ENCODE measurements around the gene CBX7.
"Not testable (repeated sequence)": the region's sequence is repeated elsewhere in the genome, so short reads cannot be mapped to it uniquely, and the experiment has no call there.

The CBX7 gene

DNA sequence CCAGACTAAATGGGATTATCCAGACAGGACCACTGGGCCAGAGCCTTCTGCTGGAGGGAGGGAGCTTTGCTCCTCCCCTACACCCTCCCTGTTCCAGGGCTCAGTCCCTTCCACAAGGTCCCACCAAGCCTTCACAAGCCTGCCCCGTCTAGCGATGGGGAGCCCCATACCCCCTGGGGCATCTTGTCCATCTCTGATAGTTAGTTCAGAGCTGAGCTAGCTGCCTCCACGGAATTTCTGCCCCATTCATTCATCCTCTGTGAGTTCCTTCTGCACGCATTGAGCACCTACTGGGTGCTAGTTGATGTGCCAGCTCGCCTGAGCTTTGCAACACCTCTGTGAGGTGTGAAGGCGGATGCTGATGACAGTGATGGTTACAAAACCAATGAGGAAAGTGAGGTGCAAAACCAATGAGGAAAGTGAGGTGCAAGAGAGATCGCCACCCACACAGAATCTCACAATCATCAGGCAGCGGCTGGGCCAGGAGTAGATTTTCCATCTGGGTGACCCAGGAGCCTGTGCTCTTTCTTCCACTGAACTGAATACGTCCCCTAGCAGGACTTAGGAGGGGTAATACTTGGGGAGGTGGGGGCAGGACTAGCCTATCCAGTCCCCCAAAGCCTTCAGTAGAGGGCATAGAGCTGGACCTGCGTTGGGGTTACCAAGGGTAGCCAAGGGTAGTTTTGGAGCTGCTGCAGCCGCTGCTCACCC, 21.5 kb upstream of the CBX7 start:
- no peak for DNase-seq

DNA sequence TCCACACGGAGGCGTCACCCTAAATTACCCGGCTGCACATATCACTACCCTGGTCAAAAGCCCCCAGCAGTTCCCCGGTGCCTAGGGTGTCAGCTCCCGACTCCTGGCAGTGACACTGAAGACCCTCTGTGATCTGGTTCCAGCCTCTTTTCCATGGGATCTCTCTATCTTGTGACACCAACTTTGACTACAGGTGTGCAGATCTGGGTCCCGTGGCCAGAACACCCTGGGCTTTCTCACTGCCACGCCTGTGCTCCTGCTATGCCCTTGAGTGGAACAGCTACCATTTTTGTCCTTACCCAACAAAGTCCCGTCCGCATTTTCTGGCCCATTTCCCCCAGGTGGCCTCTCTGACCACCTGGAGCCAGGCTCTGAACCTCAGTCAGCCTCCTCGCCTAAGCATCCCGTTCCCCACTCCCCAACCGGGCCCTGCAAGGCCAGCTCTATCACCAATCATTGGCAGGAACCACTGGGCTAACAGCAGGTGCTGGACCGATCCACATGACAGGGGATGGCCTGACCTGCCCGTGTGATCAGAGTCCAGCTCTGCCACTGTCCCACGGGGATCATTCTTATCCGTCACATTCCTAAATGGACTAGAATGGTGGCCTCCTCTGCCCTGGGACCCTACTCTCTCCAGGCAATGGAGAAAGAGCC, 20.7 kb upstream of the CBX7 start:
- no peak for DNase-seq

DNA sequence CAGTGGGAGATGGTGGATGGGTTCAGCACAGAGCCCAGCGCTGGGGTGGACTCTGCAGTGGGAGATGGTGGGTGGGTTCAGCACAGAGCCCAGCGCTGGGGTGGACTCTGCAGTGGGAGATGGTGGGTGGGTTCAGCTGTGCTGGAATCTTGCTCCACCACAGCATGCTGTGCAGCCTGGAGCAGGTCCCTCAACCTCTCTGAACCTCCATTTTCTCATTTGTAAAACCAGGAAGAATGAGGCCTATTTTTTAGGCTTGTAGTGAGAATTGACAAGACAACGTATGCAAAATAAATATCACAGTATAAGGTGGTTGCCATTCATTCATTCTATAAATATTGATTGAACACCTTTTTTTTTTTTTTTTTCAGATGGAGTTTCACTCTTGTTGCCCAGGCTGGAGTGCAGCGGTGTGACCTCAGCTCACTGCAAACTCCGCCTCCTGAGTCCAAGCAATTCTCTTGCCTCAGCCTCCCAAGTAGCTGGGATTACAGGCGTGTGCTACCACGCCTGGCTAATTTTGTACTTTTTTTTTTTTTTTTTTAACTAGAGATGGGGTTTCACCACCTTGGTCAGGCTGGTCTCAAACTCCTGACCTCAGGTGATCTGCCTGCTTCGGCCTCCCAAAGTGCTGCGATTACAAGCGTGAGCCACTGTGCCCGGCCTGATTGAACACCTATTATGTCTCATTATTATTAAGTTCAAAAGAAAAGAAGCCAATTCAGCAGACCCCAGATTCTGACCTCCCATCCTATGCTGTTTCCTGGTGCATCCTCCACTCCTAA, 20.0 kb upstream of the CBX7 start:
- not testable (repeated sequence) for DNase-seq

DNA sequence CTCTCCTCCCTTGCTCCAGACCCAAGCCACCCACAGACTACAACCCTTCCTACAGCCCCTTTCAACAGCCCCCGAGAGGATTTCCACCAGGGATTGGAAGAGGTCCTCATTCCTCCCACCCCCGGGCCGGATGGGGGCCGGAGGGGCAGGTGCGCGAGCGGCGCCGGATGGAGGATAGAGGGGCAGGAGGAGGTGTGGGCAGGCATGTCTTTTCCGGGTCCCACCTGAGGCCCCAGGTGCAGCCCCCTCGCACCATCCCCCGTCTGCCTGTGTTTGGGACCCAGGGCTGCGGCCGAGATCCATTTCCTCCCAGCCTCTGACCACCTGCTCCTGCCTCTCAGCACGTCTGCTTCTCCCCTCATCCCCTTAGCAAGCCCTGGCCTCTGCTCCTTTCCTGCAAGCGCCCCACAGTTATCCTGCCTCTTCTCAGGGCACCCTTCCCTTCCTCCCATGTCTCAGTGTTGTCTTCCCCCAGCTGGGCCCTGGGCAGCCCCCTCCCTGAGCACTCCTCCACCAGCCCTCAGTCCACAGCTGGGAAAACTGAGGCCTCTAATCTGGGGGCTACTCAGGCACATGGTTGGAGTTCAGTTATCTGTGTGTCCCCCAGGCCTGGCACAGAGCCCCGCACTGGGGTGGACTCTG, 19.3 kb upstream of the CBX7 start:
- no peak for DNase-seq

DNA sequence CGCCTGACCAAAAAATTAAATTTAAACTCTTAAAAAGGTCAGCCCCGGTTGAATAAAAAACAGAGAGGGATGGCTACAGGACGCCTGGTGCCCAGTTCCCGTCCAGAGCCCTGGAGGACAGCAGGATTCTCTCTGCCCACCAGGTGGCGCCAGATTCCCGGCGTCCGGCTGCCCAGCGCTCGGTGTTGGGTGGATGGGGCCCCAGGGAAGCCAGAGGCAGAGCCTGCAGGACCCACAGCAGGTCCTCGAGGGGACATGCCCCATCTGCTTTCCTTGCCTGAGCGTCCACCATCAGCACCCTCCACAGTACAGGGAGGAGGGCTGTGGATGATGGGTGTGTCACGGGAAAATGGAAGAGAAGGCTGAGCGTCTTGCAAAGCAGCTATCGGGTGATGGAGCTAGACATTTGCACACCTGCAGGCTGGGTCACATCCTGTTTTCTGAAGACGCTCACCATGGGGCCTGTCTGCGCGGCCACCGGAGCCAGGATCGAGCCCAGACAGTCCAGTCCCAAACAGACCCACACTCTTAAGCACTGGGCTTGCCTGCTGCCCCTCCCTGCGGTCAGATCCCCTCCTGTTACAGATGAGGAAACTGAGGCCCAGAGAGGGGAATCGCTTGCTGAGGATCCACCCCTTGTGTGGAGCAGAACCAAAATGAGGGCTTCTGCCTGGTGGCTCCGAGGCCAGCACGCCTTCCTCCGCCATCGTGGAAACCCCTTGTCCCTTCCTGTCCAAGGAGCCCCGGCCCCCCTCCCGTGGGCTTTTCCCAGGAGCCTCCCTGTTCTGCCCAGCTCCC, 18.5 kb upstream of the CBX7 start:
- peak; percentile 91 for DNase-seq

DNA sequence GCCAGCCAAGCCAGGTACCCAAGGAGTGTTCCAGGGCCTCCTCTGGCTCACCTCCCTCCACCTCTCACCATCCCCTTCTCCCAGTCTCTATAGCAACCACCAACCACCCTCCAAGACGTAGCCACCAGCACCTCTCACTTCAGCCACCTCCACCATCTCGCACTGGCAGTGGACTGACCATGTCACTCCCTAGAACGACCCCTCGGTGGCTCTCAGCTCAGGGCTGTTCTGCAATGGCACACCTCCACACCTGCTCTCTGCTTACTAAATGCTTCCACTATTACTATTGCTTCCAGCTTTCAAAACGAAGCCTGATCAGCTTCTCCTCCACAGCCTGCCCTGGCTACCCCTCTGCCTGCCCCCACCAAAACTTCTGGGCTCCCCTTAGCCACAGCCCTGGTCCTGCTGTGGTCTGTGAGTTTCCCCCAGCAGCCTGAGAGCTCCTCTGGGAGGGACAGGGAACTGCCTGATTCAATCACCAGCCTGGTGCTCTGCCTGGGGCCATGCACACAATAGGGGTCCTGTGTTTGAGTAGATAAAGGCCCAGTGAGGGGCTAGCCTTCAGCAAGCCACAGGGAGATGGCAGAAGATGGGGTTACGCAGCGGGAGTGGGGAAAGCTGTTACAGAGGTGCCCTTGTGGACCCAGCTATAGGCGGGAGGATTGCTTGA, 17.5 kb upstream of the CBX7 start:
- DNase-seq, result no peak

DNA sequence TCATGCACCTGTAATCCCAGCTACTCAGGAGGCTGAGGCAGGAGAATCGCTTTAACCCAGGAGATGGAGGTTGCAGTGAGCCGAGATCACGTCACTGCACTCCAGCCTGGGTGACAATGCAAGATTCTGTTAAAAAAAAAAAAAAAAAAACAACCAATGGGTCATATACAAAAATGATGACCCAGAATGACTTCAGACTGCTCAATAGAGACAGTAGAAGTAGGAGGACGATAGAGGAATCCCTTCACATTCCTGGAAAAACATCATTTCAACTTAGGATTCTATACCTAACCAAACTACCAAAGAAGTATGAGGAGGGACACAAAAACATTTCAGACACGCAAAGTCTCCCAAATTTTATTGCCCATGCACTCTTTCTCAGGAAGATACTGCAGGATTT, 14.1 kb upstream of the CBX7 start:
- no peak for DNase-seq

DNA sequence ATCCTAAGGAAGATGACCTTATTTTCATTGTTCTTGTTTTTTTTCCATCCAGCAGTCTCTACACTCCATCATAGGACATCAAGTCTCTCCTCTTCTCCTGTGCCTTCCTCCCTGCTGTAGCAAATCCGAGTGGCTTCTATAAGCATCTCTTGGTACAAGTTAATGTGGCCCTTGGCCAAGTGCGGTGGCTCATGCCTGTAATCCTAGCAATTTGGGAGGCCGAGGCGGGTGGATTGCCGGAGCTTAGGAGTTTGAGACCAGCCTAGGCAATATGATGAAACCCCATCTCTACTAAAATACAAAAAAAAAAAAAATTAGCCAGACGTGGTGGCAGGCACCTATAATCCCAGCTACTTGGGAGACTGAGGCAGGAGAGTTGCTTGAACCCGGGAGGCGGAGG, 3.6 kb upstream of the CBX7 start:
- DNase-seq, result not testable (repeated sequence)

DNA sequence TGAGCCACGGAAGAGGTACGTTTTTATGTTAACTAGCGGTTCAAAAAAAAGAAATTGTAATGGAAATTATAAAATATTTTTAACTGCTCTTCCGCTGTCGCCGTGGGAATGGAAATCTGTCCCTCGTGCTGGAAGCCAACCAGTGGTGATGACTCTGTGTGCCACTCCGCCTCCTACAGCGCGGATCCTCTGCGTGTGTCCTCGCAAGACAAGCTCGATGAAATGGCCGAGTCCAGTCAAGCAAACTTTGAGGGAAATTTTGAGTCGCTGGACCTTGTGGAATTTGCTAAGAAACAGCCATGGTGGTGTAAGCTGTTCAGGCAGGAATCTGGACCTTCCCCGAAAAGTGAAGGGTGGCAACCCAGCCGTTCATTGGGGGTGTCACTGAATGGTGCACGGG, 2.9 kb upstream of the CBX7 start:
- no peak for DNase-seq

DNA sequence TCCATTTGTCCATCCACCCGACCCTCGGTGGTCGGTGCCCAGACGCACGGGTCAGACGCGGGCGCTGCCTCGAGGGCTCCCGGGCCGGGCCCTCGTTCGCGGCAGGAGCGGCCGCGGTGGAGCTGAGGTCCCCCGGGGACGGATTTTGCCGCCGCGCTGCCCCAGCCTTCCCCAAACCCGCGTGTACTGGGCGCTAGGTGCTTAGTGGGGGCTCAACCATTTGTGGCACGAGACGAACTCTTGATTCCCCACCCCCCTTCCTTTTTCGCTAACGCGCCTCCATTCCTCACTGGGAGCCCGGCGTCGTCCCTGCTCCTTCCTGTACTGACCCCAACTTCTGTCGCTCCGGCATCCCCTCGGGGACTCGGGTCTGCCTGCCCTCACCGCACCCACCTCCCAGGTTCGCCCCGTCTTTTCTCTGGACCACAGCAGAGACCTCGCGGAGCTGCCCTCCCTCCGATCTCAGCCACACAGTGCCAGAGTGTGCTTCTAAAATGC, 789 bp upstream of the CBX7 start:
- peak; percentile 45 for DNase-seq

DNA sequence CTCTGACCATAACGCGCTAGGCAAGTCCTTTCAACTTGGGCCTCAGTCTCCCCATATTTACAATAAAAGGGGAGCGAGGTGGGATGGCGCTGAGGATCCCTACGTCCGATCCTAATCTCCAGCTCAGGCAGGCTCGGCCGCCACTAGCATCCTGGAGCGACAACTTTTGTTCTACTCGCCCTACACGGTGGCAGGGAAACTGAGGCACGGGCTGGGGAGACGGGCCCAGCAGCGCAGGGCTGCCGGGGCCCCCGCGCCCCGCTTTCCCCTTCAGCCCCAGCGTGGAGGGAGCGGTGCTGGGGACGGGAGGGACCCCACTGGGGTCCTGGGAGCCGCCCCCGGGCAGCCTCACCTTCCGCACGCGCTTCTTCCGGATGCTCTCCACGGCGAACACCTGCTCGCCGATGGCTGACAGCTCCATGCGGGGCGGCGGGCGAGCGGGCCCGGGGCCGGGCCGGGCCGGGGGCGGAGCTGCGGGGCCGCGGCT, 413 bp downstream of the CBX7 start:
- no peak for DNase-seq

DNA sequence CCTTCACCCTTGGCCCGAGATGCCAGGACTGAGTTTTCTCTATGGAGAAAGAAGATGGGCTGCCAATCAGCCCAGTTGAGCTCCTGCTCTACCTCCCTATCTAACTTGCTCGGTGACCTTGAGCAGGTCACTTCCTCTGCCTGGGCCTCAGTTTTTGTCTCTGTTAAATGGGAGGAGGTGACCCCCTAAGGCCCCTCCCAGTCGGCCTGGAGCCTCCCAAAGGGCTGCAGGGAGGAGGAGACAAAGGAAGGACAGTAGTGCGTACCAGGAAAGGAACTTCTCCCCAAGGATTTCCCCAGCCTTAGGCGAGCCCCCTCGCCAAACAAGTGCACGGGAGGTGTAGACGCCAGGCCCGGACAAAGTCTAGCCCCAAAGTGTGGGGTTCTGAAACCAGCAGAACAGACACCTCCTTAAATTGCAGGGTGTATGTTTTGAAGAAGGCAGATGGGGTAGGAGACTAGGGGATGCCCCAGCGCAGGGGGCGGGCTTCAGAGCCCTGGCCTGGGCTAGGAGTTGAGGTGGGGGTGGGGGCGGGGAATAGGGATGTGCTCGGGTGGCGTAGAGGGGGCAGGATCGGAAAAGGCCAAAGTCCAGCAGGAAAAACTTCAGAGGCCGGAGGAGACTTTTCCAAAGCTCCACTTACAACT, 1.0 kb downstream of the CBX7 start:
- DNase-seq, result no peak

DNA sequence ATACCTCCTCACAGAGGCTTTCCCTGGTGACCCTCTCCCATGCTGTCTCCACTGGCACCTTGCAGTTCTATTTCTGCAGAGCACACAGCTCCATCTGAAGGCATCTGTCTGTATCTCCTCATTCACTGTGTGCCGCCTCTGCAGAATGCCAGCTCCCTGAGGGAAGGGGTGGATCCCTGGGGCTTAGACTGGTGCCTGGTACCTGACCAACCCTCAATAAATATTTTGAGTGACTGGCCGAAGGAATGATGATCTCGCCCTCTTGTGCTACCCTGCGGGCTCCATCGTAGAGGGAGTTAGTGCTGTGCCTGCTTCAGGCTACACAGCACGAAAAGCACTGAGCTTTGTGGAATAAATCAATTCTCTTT, 1.6 kb downstream of the CBX7 start:
- DNase-seq, result peak; percentile 50

DNA sequence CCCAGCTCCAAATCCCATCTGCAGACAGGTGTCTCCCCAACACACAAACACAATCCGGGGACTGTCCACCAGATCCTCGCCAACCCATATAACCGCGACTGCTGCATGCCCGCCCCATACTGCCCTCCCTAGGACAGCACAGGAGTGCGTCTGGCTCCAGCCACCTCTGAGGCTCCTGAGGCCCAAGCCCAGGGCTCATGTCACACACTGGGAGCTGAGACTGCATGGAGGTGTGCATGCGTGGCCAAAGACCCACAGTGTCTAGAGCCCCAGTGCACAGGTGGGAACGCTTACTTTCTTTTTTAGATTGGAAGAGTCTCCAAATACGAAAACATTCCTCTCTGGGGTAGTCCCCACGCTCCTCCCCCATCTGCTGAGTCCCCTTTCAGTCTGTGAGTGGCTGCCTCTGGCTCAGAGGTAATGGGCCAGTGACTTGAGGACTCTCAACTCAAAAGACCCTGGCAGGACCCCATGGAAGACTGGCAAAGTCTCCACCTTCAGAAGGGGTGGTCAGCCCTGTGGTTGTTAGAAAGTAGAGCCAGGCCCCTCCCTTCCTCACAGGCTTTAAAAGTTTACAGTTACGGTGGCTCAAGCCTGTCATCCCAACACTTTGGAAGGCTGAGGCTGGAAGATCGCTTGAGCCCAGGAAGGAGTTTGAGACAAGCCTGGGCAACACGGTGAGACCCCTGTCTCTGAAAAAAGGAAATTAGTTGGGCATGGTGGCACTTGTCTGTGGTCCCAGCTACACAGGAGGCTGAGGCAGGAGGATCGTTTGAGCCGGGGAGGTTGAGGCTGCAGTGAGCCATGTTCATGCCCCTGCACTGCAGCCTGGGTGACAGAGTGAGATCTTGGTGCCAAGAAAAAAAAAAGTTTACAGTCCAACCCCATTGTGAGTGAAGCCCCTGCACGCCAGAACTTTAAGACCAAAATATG, 2.3 kb downstream of the CBX7 start:
- DNase-seq, result peak; percentile 58

DNA sequence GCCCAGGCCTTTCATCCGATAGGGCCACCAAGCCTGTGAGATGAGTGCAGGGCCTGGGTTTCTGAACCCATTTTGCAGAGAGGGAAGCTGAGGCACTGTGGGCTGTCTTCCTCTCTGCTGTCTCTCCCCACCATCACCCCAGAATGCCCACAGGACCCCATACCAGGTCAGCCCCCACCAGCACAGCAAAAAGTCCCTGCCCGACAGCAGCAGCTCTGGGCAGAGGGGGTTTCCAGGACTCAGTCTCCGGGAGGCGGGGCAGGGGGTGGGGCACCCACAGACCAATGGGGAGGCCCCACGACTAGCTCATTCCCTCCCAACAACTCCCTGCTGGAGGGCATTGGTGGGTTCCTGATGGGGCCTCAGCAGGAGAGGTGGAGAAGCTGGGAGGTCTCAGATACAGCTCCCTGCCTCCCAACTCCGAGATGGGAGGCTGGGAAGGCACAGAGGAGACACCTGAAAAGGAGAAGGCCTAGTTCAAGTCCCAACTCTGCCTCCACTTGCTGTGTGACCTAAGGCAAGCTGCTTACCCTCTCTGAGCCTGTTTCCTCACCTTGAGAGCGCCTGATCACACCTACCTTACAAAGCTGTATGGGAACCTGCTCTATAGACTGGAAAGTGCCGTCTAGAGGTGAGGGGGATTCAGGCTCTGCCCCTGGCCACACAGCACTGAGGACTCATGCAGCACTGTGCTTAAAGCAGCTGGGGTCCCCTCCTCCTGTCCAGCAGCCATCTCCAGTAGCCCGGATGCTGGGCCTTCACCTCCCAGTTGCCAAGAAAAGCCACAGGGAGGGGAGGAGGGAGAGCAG, 3.5 kb downstream of the CBX7 start:
- DNase-seq, result peak; percentile 73

DNA sequence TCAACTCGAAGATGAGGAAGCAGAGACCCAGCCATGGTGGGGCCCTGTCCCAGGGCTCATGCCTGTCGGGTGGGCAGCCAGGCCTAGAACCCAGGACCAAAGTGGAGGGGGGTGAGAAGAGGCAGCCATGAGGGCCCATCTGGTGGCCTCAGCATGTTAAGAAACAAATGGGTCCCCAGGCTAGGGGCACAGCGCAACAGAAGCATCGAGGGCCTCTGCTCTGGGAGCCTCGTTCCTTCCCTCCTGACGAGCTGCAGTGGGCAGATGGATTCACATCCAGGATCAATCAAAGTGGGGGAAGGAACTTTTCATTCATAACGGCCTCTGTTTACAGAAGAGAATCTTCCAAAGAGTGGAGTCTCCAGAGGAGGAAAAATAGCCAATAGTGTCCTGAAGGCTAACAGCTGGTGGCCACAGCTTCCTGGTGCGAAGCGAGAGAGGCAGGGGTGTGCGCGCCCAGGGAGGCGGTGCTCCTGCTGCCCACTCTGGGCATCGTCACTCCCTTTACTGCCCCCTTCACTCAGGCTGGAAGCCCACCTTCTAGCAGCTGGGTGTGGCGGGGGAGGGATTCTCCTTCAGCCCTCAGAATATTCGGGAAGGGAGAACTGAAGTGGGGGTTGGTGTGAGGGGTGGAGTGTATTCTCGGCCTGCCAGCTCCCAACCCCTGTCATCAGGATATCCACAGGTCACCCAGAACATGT, 4.3 kb downstream of the CBX7 start:
- peak; percentile 43 for DNase-seq

DNA sequence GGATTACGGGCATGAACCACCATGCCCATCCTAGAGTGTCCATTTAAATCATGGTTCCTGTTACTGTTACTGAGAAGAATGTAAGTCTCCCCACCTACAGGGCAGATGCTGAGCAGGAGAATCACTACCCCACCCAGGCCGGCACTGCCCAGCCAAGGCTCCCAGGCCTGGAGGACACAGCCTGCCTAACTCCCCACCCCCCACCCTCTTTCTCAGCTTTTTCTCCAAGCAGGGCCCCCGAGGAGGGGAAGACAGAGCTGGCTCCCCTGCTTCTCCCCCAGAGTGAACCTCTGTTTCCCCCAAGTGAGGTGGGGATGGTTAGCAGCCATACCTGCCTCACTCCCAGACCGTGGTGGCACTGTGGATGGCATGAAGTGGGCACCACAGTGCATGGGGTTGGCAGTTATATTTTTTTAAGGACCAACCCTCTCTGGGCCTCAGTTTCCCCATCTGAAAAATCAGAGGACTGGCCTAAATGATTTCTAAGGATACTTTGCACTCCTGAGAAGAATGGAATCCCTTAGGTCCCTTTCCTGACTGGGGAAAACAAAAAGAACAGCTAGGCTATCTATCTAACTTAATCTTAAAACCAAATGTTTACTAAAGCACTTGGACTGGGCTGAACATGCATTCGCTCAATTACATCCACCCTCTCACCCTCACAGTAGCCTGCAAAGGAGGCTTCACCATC, 5.0 kb downstream of the CBX7 start:
- no peak for DNase-seq
